A673 (cell line): ENCODE measurements around the gene SLC35A3. TPM values are rescaled to one million over a fixed set of nuclear protein-coding genes. Genes with fewer than 3 reads are reported as not detected.
A peak's percentile ranks its signal among the peaks of the same experiment; 100 is the strongest.

Experiments
- BruUV-seq: library from RNA; stranded (reverse); fragments of 400-500 nt; replicated peaks from 2 replicates; lab custom pipeline; 2021; lab: Mats Ljungman, UMichigan
- CTCF ChIA-PET: fragments of 300-600 bp; sonication (Branson Sonifier 250); formaldehyde crosslinking; loops from one replicate; lab custom pipeline; 2022; ENCODE audit warnings: antibody characterized with exemption; lab: Charles Lee
- POLR2A ChIA-PET: fragments of 300-600 bp; sonication (Branson Sonifier 250); formaldehyde crosslinking; loops from one replicate; lab custom pipeline; 2022; ENCODE audit warnings: antibody characterized with exemption; ENCODE audit not compliant: low non-redundant PET; lab: Charles Lee
- DNase-seq: peaks from one replicate; pipeline ENCODE4 v3.0.0-alpha.2; 2015; ENCODE audit warnings: low spot score
- H3K27ac ChIP-seq: fragments of 200-600 bp; sonication (generic); 2 replicates; pipeline ENCODE4 v1.5.1; 2016; ENCODE audit warnings: mixed run types, low read depth, mild to moderate bottlenecking, mixed read lengths, antibody characterized with exemption, low read length; ENCODE audit not compliant: poor library complexity, severe bottlenecking
- H3K27me3 ChIP-seq: fragments of 200-600 bp; sonication (generic); replicated peaks from 2 replicates; pipeline ENCODE4 v1.6.1; 2017; ENCODE audit warnings: mixed run types, low read depth, mild to moderate bottlenecking, mixed read lengths, antibody characterized with exemption, low read length; ENCODE audit not compliant: insufficient read depth, poor library complexity
- H3K36me3 ChIP-seq: fragments of 200-600 bp; sonication (generic); 2 replicates; pipeline ENCODE4 v1.6.1; 2016; ENCODE audit warnings: mixed run types, mild to moderate bottlenecking, mixed read lengths, antibody characterized with exemption, low read length; ENCODE audit not compliant: insufficient read depth, poor library complexity, severe bottlenecking
- H3K4me1 ChIP-seq: fragments of 200-600 bp; sonication (generic); 2 replicates; pipeline ENCODE4 v1.6.1; 2017; ENCODE audit warnings: mixed run types, mild to moderate bottlenecking, mixed read lengths, antibody characterized with exemption, low read length; ENCODE audit not compliant: insufficient read depth, poor library complexity, severe bottlenecking
- H3K4me3 ChIP-seq: fragments of 200-600 bp; sonication (generic); 2 replicates; pipeline ENCODE4 v1.5.1; 2016; ENCODE audit warnings: low read depth, mixed run types, mild to moderate bottlenecking, mixed read lengths, low read length; ENCODE audit not compliant: poor library complexity, severe bottlenecking
- H3K9me3 ChIP-seq: fragments of 200-600 bp; sonication (generic); 2 replicates; pipeline ENCODE4 v1.6.1; 2016; ENCODE audit warnings: mixed run types, low read depth, mild to moderate bottlenecking, mixed read lengths, antibody characterized with exemption, low read length; ENCODE audit not compliant: poor library complexity, severe bottlenecking
- CTCF ChIP-seq: fragments of 300-800, 200-600 bp; sonication (generic); conservative IDR thresholded peaks from 2 replicates; pipeline ENCODE4 v1.5.1; 2017; ENCODE audit warnings: low read depth, mild to moderate bottlenecking, antibody characterized with exemption, low read length, moderate library complexity, mixed read lengths
- EZH2 ChIP-seq: fragments of 200-600 bp; sonication (generic); IDR thresholded peaks from 2 replicates; pipeline ENCODE4 v1.6.1; 2017; ENCODE audit warnings: borderline replicate concordance, low read depth, mild to moderate bottlenecking, mixed read lengths, antibody characterized with exemption, low read length; ENCODE audit not compliant: poor library complexity, severe bottlenecking
- intact Hi-C: fragments of 100-400 bp; cut with micrococcal nuclease; formaldehyde crosslinking; loops from one replicate; pipeline ENCODE4 v1.10.0; 2022; ENCODE audit not compliant: unreplicated experiment
- total RNA-seq: library from RNA; stranded (reverse); gene quantifications from 2 replicates; pipeline ENCODE4 v1.2.3, GENCODE V29; 2021

SLC35A3 gene
- total RNA-seq, 1 experiment from 2014 or later = 25.0 TPM

DNA sequence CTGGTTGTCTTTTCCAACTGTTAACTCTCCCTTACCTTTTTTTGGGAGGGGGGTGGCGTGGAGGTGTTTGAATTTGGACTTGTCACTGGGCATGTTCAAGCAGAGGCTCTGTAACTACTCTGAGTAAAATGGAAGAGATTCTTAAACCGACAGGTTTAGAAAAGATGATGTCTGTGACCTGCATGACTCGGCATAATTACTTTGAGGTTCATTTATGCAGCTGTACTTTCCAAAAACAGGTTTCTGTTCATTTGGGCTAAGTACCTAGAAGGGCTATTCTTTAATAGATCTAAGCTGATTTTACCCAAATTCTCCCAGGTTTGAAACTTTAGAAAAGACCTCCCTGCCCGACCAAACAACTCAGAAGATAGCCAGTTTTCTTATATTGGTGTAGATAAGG lies 80.3 kb downstream of the SLC35A3 start:
- Histone ChIP-seq H3K4me3 (no peak overlapping the region), H3K9me3 (peaks cover 6% of the 10 kb centered on the region), H3K4me1 (peaks cover 42% of the 10 kb centered on the region), H3K27me3 (no peaks in the 10 kb centered on the region), H3K36me3 (peaks cover 2% of the 10 kb centered on the region), H3K27ac (peak overlapping the region; percentile 52)
- POLR2A ChIA-PET = no interaction called here
- TF ChIP-seq CTCF (no peak), EZH2 (no peak)
- CTCF ChIA-PET = no interaction called here
- no peak for DNase-seq
- no TSS peak for BruUV-seq
- intact Hi-C loops = no loop called here

DNA sequence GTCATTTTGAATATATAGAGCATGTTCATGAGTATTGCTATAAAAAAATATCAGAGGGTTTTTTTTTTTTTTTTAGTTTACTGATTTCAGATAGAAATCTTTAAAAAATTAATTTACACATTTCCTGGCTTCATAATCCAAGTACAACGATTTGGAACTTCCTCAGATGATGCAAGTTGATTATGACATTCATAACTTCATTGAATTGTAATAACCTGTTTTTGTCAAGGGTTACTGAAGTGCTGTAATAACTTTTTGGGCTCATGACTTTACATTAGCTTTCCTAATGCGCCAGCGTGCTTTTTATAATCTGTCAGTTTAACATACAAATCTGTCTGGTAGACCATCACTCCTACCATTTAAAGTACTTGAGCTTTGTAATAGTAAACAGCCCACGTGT lies 81.6 kb downstream of the SLC35A3 start:
- CTCF ChIA-PET = no interaction called here

GRCh38 chr1:100051893-100052292 lies 82.1 kb downstream of the SLC35A3 start:
- no peak overlapping the region for H3K27ac ChIP-seq
- DNase-seq = no peak
- no TSS peak for BruUV-seq
- no peak for TF ChIP-seq CTCF
- no peak for TF ChIP-seq EZH2
- no peaks in the 10 kb centered on the region for H3K9me3 ChIP-seq
- H3K36me3 ChIP-seq = peaks cover 2% of the 10 kb centered on the region
- POLR2A ChIA-PET = interaction anchor here (0.7 kb wide), 1 partner anchor 257 kb away, joined by 10 read pairs; no protein-coding TSS in a partner anchor
- H3K4me3 ChIP-seq = no peak overlapping the region
- CTCF ChIA-PET = no interaction called here
- H3K4me1 ChIP-seq = peaks cover 37% of the 10 kb centered on the region
- intact Hi-C loops = no loop called here
- no peaks in the 10 kb centered on the region for H3K27me3 ChIP-seq

More for the DNA sequence above, 81.6 kb downstream of the SLC35A3 start:
- H3K36me3 ChIP-seq = peaks cover 2% of the 10 kb centered on the region
- DNase-seq = no peak
- BruUV-seq = no TSS peak
- H3K9me3 ChIP-seq = no peaks in the 10 kb centered on the region
- POLR2A ChIA-PET = interaction anchor here (0.7 kb wide), 1 partner anchor 256 kb away, joined by 10 read pairs; no protein-coding TSS in a partner anchor
- no peak overlapping the region for H3K4me3 ChIP-seq
- H3K27me3 ChIP-seq = no peaks in the 10 kb centered on the region
- H3K4me1 ChIP-seq = peaks cover 42% of the 10 kb centered on the region
- intact Hi-C loops = no loop called here
- TF ChIP-seq CTCF (no peak), EZH2 (no peak)
- H3K27ac ChIP-seq = no peak overlapping the region
